GM23338 (cell line): ENCODE results near the gene ARHGAP28. TPM values are rescaled to one million over a fixed set of nuclear protein-coding genes. Genes with fewer than 3 reads are reported as not detected.

Experiments used
- ATAC-seq: fragments of 200-7000 bp; cut with Tn5 transposase; 3 replicates; pipeline ENCODE4 v1.9.1; 2020
- DNase-seq: peaks from one replicate; pipeline ENCODE4 v3.0.0-alpha.2; 2015; ENCODE audit warnings: low spot score
- H2AFZ ChIP-seq: fragments of 200-600 bp; sonication (generic); 2 replicates; pipeline ENCODE4 v1.8.0; 2016; ENCODE audit warnings: antibody characterized with exemption, mild to moderate bottlenecking, moderate library complexity
- H3F3A ChIP-seq: fragments of 200-600 bp; sonication (generic); replicated peaks from 2 replicates; pipeline ENCODE4 v1.8.0; 2017; ENCODE audit warnings: antibody characterized with exemption, mixed run types, low read depth
- H3K27ac ChIP-seq: fragments of 200-600 bp; sonication (generic); 2 replicates; pipeline ENCODE4 v1.6.1; 2016; ENCODE audit warnings: low read depth
- H3K27me3 ChIP-seq: fragments of 200-600 bp; sonication (generic); 2 replicates; pipeline ENCODE4 v1.8.0; 2016; ENCODE audit warnings: mild to moderate bottlenecking, mixed run types, moderate library complexity; ENCODE audit not compliant: insufficient read depth
- H3K36me3 ChIP-seq: fragments of 200-600 bp; sonication (generic); 2 replicates; pipeline ENCODE4 v1.8.0; 2016; ENCODE audit warnings: mild to moderate bottlenecking; ENCODE audit not compliant: insufficient read depth
- H3K4me1 ChIP-seq: fragments of 200-600 bp; sonication (generic); 2 replicates; pipeline ENCODE4 v1.8.0; 2016; ENCODE audit warnings: mild to moderate bottlenecking, moderate library complexity; ENCODE audit not compliant: insufficient read depth
- H3K4me2 ChIP-seq: fragments of 200-600 bp; sonication (generic); 2 replicates; pipeline ENCODE4 v1.7.1; 2017; ENCODE audit warnings: mixed run types
- H3K4me3 ChIP-seq: fragments of 200-600 bp; sonication (generic); 2 replicates; pipeline ENCODE4 v1.6.1; 2016; ENCODE audit warnings: mixed run types
- H3K79me2 ChIP-seq: fragments of 200-600 bp; sonication (generic); replicated peaks from 2 replicates; pipeline ENCODE4 v1.8.0; 2017; ENCODE audit warnings: mild to moderate bottlenecking; ENCODE audit not compliant: insufficient read depth
- H3K9me2 ChIP-seq: fragments of 200-600 bp; sonication (generic); 2 replicates; pipeline ENCODE4 v1.8.0; 2017; ENCODE audit not compliant: insufficient read depth
- H4K20me1 ChIP-seq: fragments of 200-600 bp; sonication (generic); replicated peaks from 2 replicates; pipeline ENCODE4 v1.8.0; 2017; ENCODE audit warnings: mild to moderate bottlenecking; ENCODE audit not compliant: insufficient read depth
- H3K27ac Mint-ChIP-seq: 2 replicates; pipeline ENCODE4 v1.8.0; 2020; ENCODE audit warnings: inconsistent platforms, mild to moderate bottlenecking, moderate library complexity, mixed read lengths
- H3K27me3 Mint-ChIP-seq: 3 replicates; pipeline ENCODE4 v1.8.0; 2022; ENCODE audit warnings: low read depth, mild to moderate bottlenecking, moderate library complexity, mixed read lengths, inconsistent platforms; ENCODE audit not compliant: insufficient read depth, poor library complexity
- H3K36me3 Mint-ChIP-seq: 3 replicates; pipeline ENCODE4 v1.8.0; 2021; ENCODE audit warnings: low read depth, mild to moderate bottlenecking, inconsistent platforms, moderate library complexity, mixed read lengths
- H3K4me1 Mint-ChIP-seq: 3 replicates; pipeline ENCODE4 v1.8.0; 2020; ENCODE audit warnings: mild to moderate bottlenecking, inconsistent platforms, mixed read lengths
- H3K4me3 Mint-ChIP-seq: 3 replicates; pipeline ENCODE4 v1.8.0; 2021; ENCODE audit warnings: moderate library complexity, mild to moderate bottlenecking, inconsistent platforms, mixed read lengths
- H3K9me3 Mint-ChIP-seq: 3 replicates; pipeline ENCODE4 v1.8.0; 2020; ENCODE audit warnings: moderate library complexity, mild to moderate bottlenecking, inconsistent platforms, mixed read lengths
- CREB1 ChIP-seq: fragments of 250-450 bp; sonication (Bioruptor Pico); IDR thresholded peaks from 2 replicates; pipeline ENCODE4 v1.5.0; 2020; ENCODE audit warnings: low read depth, mild to moderate bottlenecking, moderate library complexity
- CTCF ChIP-seq, 2 experiments: fragments of 200-600 bp in 1 of 2; sonication (generic) in 1 of 2; conservative IDR thresholded peaks; 2 replicates each; pipeline versions ENCODE4 v1.5.1 to v1.6.1; 2016 to 2017; ENCODE audit warnings: antibody characterized with exemption in 2 of 2, low read depth in 2 of 2, mild to moderate bottlenecking in 2 of 2, moderate library complexity in 1 of 2
- ETS1 ChIP-seq: IDR thresholded peaks from 2 replicates; pipeline ENCODE4 v1.6.1; 2016; ENCODE audit warnings: antibody characterized with exemption
- EZH2 ChIP-seq: fragments of 200-600 bp; sonication (generic); IDR thresholded peaks from one replicate; pipeline ENCODE4 v1.8.0; 2017; ENCODE audit warnings: antibody characterized with exemption, mild to moderate bottlenecking, low read depth; ENCODE audit not compliant: unreplicated experiment
- EZH2phosphoT487 ChIP-seq: fragments of 200-600 bp; sonication (generic); IDR thresholded peaks from one replicate; pipeline ENCODE4 v1.8.1; 2018; ENCODE audit warnings: antibody characterized with exemption; ENCODE audit not compliant: unreplicated experiment
- JUNB ChIP-seq: IDR thresholded peaks from one replicate; pipeline ENCODE4 v1.6.1; 2016; ENCODE audit warnings: antibody characterized with exemption; ENCODE audit not compliant: unreplicated experiment
- NANOG ChIP-seq: IDR thresholded peaks from 2 replicates; pipeline ENCODE4 v1.6.1; 2016; ENCODE audit warnings: antibody characterized with exemption, borderline replicate concordance
- POLR2AphosphoS5 ChIP-seq: IDR thresholded peaks from 2 replicates; pipeline ENCODE4 v1.6.1; 2016; ENCODE audit warnings: antibody characterized with exemption, low read depth
- REST ChIP-seq: IDR thresholded peaks from one replicate; pipeline ENCODE4 v1.6.1; 2018; ENCODE audit warnings: antibody characterized with exemption; ENCODE audit not compliant: unreplicated experiment
- STAT1 ChIP-seq: IDR thresholded peaks from one replicate; pipeline ENCODE4 v1.6.1; 2016; ENCODE audit warnings: antibody characterized with exemption; ENCODE audit not compliant: unreplicated experiment
- ZNF114 ChIP-seq: fragments of 250-450 bp; sonication (Bioruptor Pico); IDR thresholded peaks from 2 replicates; pipeline ENCODE4 v1.5.0; 2020; ENCODE audit warnings: mild to moderate bottlenecking, moderate library complexity
- ZNF331 ChIP-seq: fragments of 250-450 bp; sonication (Bioruptor Pico); IDR thresholded peaks from 2 replicates; pipeline ENCODE4 v1.5.0; 2020; ENCODE audit warnings: low read depth, mild to moderate bottlenecking, moderate library complexity
- ZNF462 ChIP-seq: fragments of 250-450 bp; sonication (Bioruptor Pico); IDR thresholded peaks from 2 replicates; pipeline ENCODE4 v1.5.0; 2020; ENCODE audit warnings: mild to moderate bottlenecking, moderate library complexity
- polyA plus RNA-seq: library from polyadenylated mRNA; unstranded; fragments of >200 nt; fragmentation: Nextera tagmentation; extraction: Ambion mirVana; gene quantifications from 2 replicates; pipeline ENCODE4 v1.2.1, GENCODE V29; 2016
- total RNA-seq: library from RNA; depleted of rRNA; stranded (reverse); fragments of >200 nt; shearing (Covaris generic); gene quantifications from 2 replicates; pipeline ENCODE4 v1.2.3, GENCODE V29; 2014

ARHGAP28 gene
- total and polyA plus RNA-seq, 2 experiments from 2014 or later, result 2.8 to 9.6 TPM

- Histone ChIP-seq H3K4me1 (peaks cover 14% of the 10 kb centered on the region; the same call in 1 of the 2 replicates), H3K27me3 (no peaks in the 10 kb centered on the region), H3K79me2 (no peaks in the 10 kb centered on the region), H3F3A (no peaks in the 10 kb centered on the region), H4K20me1 (no peaks in the 10 kb centered on the region), H3K27ac (no peak overlapping the region), H2AFZ (no peak overlapping the region), H3K4me3 (no peak overlapping the region), H3K4me2 (no peak overlapping the region), H3K36me3 (no peaks in the 10 kb centered on the region), H3K9me2 (0 out of 2 replicates have a peak, but pooled peaks cover 5% of the 10 kb centered on the region)
- Mint-ChIP-seq H3K4me1 (peaks cover 30% of the 10 kb centered on the region), H3K27ac (no peak overlapping the region), H3K9me3 (peaks cover 24% of the 10 kb centered on the region), H3K4me3 (no peak overlapping the region), H3K36me3 (peaks cover 33% of the 10 kb centered on the region), H3K27me3 (peaks cover 3% of the 10 kb centered on the region)
- ATAC-seq (no peak; the same call in 2 of the 3 replicates), DNase-seq (no peak)
- no peak for TF ChIP-seq CTCF (conservative IDR thresholded peaks at IDR 0.05; ENCODE audit: low read depth in 2 of 2)
- no peak for TF ChIP-seq POLR2AphosphoS5
- no peak for TF ChIP-seq CREB1 (CRISPR knock-in tag)
- TF ChIP-seq EZH2phosphoT487, result no peak
- no peak for TF ChIP-seq REST
- TF ChIP-seq ZNF331 (CRISPR knock-in tag), result no peak
- TF ChIP-seq JUNB, result no peak
- no peak for TF ChIP-seq ZNF462 (CRISPR knock-in tag)
- TF ChIP-seq STAT1, result no peak
- TF ChIP-seq ZNF114 (CRISPR knock-in tag), result no peak
- no peak for TF ChIP-seq ETS1
- TF ChIP-seq NANOG, result no peak
- TF ChIP-seq EZH2, result no peak
These were observed 127.8 kb downstream of the ARHGAP28 start for GRCh38 chr18:6857300-6857699.
